ENCODE data around the gene SYTL2. TPM values are rescaled to one million over a fixed set of nuclear protein-coding genes. Genes with fewer than 3 reads are reported as not detected.

The SYTL2 gene
- total RNA-seq, 4 donors from 2014 or later = 140 to 1,280 (median 344) TPM

GRCh38 chr11:85697747-85698146, 113.2 kb downstream of the SYTL2 start:
- in situ Hi-C loops (cut with MboI; ENCODE audit: low pct_ligation_motif_present in 1 of 4, low pct_unique_long_range_greater_than_20kb in 1 of 4, low sequenced_read_pairs in 3 of 4) = no loop called here
- intact Hi-C loops (cut with DNase I; ENCODE audit: low total_unique reads) = no loop called here
- peaks cover 0 to 5% (median 0%) of the 10 kb centered on the region in 4 donors for H3K4me1 ChIP-seq
- WGBS, 2 donors (ENCODE audit: low coverage in 1 of 2) = 95 to 98% methylated on average over 2 of the region's 2 CpGs
- no peaks in the 10 kb centered on the region for H3K9me3 ChIP-seq
- H3K4me3 ChIP-seq = no peak overlapping the region
- no peaks in the 10 kb centered on the region for H3K27me3 ChIP-seq
- no peaks in the 10 kb centered on the region for H3K36me3 ChIP-seq
- H3K27ac ChIP-seq = no peak overlapping the region
- TF ChIP-seq POLR2A (IDR thresholded peaks at IDR 0.05) = no peak
- no peak for TF ChIP-seq POLR2AphosphoS5 (IDR thresholded peaks at IDR 0.05)
- TF ChIP-seq, protein P1, sequence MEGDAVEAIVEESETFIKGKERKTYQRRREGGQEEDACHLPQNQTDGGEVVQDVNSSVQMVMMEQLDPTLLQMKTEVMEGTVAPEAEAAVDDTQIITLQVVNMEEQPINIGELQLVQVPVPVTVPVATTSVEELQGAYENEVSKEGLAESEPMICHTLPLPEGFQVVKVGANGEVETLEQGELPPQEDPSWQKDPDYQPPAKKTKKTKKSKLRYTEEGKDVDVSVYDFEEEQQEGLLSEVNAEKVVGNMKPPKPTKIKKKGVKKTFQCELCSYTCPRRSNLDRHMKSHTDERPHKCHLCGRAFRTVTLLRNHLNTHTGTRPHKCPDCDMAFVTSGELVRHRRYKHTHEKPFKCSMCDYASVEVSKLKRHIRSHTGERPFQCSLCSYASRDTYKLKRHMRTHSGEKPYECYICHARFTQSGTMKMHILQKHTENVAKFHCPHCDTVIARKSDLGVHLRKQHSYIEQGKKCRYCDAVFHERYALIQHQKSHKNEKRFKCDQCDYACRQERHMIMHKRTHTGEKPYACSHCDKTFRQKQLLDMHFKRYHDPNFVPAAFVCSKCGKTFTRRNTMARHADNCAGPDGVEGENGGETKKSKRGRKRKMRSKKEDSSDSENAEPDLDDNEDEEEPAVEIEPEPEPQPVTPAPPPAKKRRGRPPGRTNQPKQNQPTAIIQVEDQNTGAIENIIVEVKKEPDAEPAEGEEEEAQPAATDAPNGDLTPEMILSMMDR (IDR thresholded peaks at IDR 0.05) = no peak
- TF ChIP-seq EP300 (IDR thresholded peaks at IDR 0.05; ENCODE audit: low read depth) = no peak
- no peak for DNase-seq

- H3K27me3 ChIP-seq = no peaks in the 10 kb centered on the region
- in situ Hi-C loops (cut with MboI; ENCODE audit: low pct_ligation_motif_present in 1 of 4, low pct_unique_long_range_greater_than_20kb in 1 of 4, low sequenced_read_pairs in 3 of 4) (no loop called here), intact Hi-C loops (cut with DNase I; ENCODE audit: low total_unique reads) (no loop called here)
- H3K4me3 ChIP-seq = no peak overlapping the region
- H3K36me3 ChIP-seq = no peaks in the 10 kb centered on the region
- H3K9me3 ChIP-seq = no peaks in the 10 kb centered on the region
- peaks cover 0 to 5% (median 0%) of the 10 kb centered on the region in 4 donors for H3K4me1 ChIP-seq
- H3K27ac ChIP-seq = no peak overlapping the region
- no peak for DNase-seq
- TF ChIP-seq EP300 (IDR thresholded peaks at IDR 0.05; ENCODE audit: low read depth) = no peak
Measured at GRCh38 chr11:85695546-85695945, 115.4 kb downstream of the SYTL2 start.

- Histone ChIP-seq H3K27ac (peak overlapping the region in 1 of 4 donors; percentile 0), H3K4me3 (no peak overlapping the region), H3K27me3 (no peaks in the 10 kb centered on the region), H3K9me3 (no peaks in the 10 kb centered on the region), H3K36me3 (peaks cover 0 to 2% (median 0%) of the 10 kb centered on the region in 4 donors), H3K4me1 (no peaks in the 10 kb centered on the region)
- in situ Hi-C loops (cut with MboI; ENCODE audit: low pct_ligation_motif_present in 1 of 4, low pct_unique_long_range_greater_than_20kb in 1 of 4, low sequenced_read_pairs in 3 of 4) = no loop called here
- TF ChIP-seq, protein P1 (IDR thresholded peaks at IDR 0.05) = peak; percentile 34 to 39 (median 38)
- TF ChIP-seq POLR2A (IDR thresholded peaks at IDR 0.05) (no peak), EP300 (IDR thresholded peaks at IDR 0.05; ENCODE audit: low read depth) (no peak)
- 92 to 100% methylated on average over 1 of the region's 1 CpG for whole genome bisulfite sequencing, 2 donors (ENCODE audit: low coverage in 1 of 2)
- intact Hi-C loops (cut with DNase I; ENCODE audit: low total_unique reads) = no loop called here
- DNase-seq = no peak
Measured at GRCh38 chr11:85694385-85694980, 116.5 kb downstream of the SYTL2 start.

DNA sequence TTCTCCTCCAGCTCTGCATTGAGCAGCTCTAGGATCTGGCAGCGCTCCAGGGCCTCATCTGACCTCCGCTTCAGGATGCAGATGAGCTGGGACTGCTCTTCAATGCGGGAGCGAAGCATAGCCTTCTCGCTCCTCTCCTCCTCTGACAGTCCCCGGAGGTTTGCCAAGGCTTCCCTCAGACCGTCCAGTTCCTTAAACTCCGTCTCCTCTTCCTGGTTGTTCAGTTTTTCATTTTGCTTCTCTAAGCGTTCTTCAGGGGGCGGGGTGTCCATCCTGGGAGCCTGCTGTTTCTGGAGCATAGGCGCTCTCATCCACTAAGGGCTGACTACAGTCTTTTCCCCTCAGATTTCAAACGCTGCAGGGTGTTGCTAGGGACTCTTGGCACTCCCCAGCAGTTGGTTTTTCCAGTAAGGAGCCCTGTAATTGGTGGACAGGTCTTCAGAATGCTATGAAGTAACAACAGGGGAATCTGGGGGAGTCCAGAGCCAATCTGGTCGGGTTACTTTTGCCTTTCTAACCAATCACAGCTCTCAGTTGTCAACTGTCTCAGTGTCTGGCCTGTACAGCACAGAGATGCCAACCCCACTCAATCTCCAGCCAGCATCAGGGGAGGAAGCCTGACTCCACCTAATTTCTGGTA, 125.0 kb downstream of the SYTL2 start, which contains the start of gene CCDC89:
TSS of gene CCDC89 (minus strand) at position 376 of the 640 bp plus-strand sequence. CDS start at position 311, 65 bp downstream.
- in situ Hi-C loops (cut with MboI; ENCODE audit: low pct_ligation_motif_present in 1 of 4, low pct_unique_long_range_greater_than_20kb in 1 of 4, low sequenced_read_pairs in 3 of 4) = no loop called here
- H3K36me3 ChIP-seq = peaks cover 0 to 2% (median 0%) of the 10 kb centered on the region in 4 donors
- H3K27ac ChIP-seq = peak within 1 kb of the TSS; percentile 75 to 86 (median 82)
- peaks cover 3 to 29% (median 6%) of the 10 kb centered on the region in 4 donors for H3K4me1 ChIP-seq
- intact Hi-C loops (cut with DNase I; ENCODE audit: low total_unique reads) = no loop called here
- DNase-seq = peak; percentile 48
- peak within 1 kb of the TSS in 3 of 4 donors; percentile 15 to 39 (median 18) for H3K4me3 ChIP-seq
- WGBS, 2 donors (ENCODE audit: low coverage in 1 of 2) = 51 to 58% methylated on average over 7 to 13 of the region's 13 CpGs
- TF ChIP-seq EP300 (IDR thresholded peaks at IDR 0.05; ENCODE audit: low read depth) (no peak), POLR2AphosphoS5 (IDR thresholded peaks at IDR 0.05) (peak in 1 of 3 donors; percentile 28)
- no peaks in the 10 kb centered on the region for H3K9me3 ChIP-seq
- H3K27me3 ChIP-seq = no peaks in the 10 kb centered on the region

DNA sequence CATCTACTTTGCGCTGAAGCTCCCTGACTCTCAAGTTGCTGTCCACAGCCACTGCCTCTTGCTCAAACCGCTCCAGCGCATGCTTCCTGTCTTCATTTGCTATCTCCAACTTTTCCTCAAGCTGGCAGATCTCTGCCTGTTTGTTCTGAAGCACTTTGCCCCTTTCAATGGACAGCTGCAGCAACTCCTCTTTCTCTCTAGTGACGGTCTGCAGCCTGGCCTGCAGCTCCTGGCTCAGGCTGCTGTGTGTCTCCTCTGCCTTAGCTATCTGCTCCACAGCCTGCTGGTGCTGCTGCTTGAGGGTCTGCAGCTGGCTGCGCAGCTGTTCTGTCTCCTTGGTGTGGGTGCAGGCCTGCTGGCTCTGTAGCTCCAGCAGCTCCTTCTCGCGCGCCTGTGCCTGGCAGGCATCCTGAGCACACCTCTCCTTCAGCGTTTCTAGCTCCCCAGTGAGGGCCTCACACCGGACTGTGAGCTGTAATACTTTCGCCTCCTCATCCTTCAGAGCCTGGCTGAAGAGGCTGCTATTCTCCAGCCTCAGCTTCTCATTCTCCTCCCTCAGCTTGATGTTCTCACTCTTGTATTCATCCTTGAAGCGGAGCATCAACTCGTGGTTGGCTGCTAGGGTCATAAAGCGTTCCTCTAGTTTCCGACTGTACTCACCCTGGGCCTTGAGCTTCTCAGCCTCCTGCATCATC, 125.7 kb downstream of the SYTL2 start:
- in situ Hi-C loops (cut with MboI; ENCODE audit: low pct_ligation_motif_present in 1 of 4, low pct_unique_long_range_greater_than_20kb in 1 of 4, low sequenced_read_pairs in 3 of 4) = no loop called here
- peak overlapping the region in 3 of 4 donors; percentile 15 to 39 (median 18) for H3K4me3 ChIP-seq
- no peak for DNase-seq
- H3K27me3 ChIP-seq = no peaks in the 10 kb centered on the region
- intact Hi-C loops (cut with DNase I; ENCODE audit: low total_unique reads) = no loop called here
- H3K4me1 ChIP-seq = peaks cover 3 to 29% (median 6%) of the 10 kb centered on the region in 4 donors
- H3K9me3 ChIP-seq = no peaks in the 10 kb centered on the region
- H3K36me3 ChIP-seq = peaks cover 0 to 2% (median 0%) of the 10 kb centered on the region in 4 donors
- TF ChIP-seq EP300 (IDR thresholded peaks at IDR 0.05; ENCODE audit: low read depth) (no peak), POLR2A (IDR thresholded peaks at IDR 0.05) (no peak)
- TF ChIP-seq, protein P1 (IDR thresholded peaks at IDR 0.05) = no peak
- WGBS, 2 donors (ENCODE audit: low coverage in 1 of 2) = 63 to 75% methylated on average over 3 to 15 of the region's 15 CpGs
- peak overlapping the region; percentile 75 to 86 (median 82) for H3K27ac ChIP-seq
